Neural progenitor cell (in vitro differentiated cells): ENCODE results near the gene TANC1.

Experiments
- CTCF ChIP-seq: fragments of 200-600 bp; sonication (generic); IDR thresholded peaks from 2 replicates; pipeline ENCODE4 v1.5.1; 2017; ENCODE audit warnings: antibody characterized with exemption, mild to moderate bottlenecking
- EZH2 ChIP-seq: fragments of 200-600 bp; sonication (generic); IDR thresholded peaks from 2 replicates; pipeline ENCODE4 v1.6.1; 2017; ENCODE audit warnings: antibody characterized with exemption, mild to moderate bottlenecking, moderate library complexity
- EZH2phosphoT487 ChIP-seq: fragments of 200-600 bp; sonication (generic); IDR thresholded peaks from 2 replicates; pipeline ENCODE4 v1.6.1; 2017; ENCODE audit warnings: antibody characterized with exemption

GRCh38 chr2:158953454-158953853 is 15.0 kb upstream of the TANC1 start:
- no peak for TF ChIP-seq CTCF
- TF ChIP-seq EZH2phosphoT487: no peak
- no peak for TF ChIP-seq EZH2
